Measurements from ENCODE around the gene BABAM1.
"Not testable (repeated sequence)": the region's sequence is repeated elsewhere in the genome, so short reads cannot be mapped to it uniquely, and the experiment has no call there.

Gene BABAM1

GRCh38 chr19:17275441-17276175 lies 8.4 kb downstream of the BABAM1 start:
- no peak for FAIRE-seq

- FAIRE-seq: no peak
Measured at GRCh38 chr19:17279436-17279835, 12.2 kb downstream of the BABAM1 start.

- FAIRE-seq: no peak
Measured at GRCh38 chr19:17281391-17282304, 14.4 kb downstream of the BABAM1 start, which contains the start of gene ANKLE1. Gene ANKLE1 (plus strand): TSS chr19:17281901. CDS start chr19:17281921, 20 bp downstream.

GRCh38 chr19:17282488-17283125 lies 15.4 kb downstream of the BABAM1 start:
- FAIRE-seq: no peak

GRCh38 chr19:17283504-17283996 lies 16.3 kb downstream of the BABAM1 start:
- no peak for FAIRE-seq

DNA sequence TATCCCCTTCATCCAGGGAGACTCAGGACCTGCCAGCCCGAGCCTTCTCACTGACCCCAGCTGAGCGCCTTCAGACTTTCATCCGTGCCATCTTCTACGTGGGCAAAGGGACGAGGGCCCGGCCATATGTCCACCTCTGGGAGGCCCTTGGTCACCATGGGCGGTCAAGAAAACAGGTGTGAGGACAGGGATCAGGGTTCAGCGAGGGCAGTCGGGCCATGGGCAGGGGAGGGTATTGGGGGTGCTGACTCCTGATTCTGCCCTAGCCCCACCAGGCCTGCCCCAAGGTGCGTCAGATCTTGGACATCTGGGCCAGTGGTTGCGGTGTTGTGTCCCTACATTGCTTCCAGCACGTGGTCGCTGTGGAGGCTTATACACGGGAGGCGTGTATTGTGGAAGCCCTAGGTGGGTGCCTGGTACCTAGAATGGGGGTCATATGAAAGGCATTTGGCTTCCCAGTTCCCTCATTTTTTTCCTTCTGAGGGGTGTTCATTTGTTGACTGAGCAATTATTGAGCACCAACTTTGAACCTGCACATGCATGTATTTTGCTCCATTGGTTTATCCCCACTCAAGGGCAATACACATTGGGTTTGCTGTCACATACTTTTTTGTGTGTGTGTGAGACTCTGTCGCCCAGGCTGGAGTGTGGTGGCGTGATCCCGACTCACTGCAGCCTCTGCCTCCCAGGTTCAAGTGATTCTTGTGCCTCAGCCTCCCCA lies 18.3 kb downstream of the BABAM1 start:
- no peak for FAIRE-seq

DNA sequence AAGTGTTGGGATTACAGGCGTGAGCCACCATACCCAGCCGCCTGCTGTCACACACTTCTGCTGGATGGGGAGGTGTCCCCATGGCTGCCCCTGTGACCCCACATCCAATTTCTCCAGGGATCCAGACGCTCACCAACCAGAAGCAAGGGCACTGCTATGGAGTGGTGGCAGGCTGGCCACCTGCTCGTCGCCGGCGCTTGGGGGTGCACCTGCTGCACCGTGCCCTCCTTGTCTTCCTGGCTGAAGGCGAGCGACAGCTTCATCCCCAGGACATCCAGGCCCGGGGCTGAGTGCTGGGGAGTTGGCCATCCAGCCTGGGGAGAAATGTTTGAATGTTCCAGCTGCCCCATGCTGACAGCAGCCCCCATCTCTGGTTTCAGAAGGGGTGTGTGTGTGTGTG lies 19.0 kb downstream of the BABAM1 start:
- FAIRE-seq: no peak

DNA sequence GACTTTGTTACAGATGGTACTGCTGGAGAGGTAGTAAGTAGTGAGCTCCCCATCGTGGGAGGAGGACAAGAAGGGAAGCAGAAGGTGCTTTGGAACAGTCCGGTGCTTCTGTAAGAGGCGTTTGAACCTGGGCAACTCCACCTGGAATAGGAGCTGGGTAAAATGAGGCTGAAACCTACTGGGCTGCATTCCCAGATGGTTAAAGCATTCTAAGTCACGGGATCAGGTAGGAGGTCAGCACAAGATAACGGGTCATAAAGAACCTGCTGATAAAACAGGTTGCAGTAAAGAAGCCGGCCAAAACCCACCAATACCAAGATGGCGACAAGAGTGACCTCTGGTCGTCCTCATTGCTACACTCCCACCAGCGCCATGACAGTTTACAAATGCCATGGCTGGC lies 19.5 kb downstream of the BABAM1 start:
- no peak for FAIRE-seq

- no peak for FAIRE-seq
Measured at GRCh38 chr19:17289489-17289888, 22.2 kb downstream of the BABAM1 start.

- FAIRE-seq: no peak
Measured at GRCh38 chr19:17292301-17293074, 25.2 kb downstream of the BABAM1 start.

DNA sequence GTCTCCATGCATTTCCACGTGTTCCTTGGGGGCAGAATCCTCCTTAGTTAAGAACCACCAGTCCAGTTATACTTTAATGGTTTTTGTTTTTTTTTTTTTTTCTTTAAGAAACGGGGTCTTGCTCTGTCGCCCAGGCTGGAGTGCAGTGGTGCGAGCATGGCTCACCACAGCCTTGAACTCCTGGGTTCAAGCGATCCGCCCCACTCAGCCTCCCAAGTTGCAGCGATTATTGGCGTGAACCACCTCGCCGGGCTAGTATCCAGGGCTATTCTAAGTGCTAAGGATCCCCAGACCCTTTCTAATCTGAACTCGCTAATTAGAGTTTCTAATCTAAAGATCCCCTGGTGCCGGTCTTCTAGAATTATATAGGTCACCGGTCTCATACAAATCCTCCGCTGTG lies 26.4 kb downstream of the BABAM1 start:
- no peak for FAIRE-seq

- FAIRE-seq: no peak
Measured at GRCh38 chr19:17294051-17294891, 27.0 kb downstream of the BABAM1 start.

GRCh38 chr19:17295551-17295950 lies 28.3 kb downstream of the BABAM1 start:
- FAIRE-seq: not testable (repeated sequence)

DNA sequence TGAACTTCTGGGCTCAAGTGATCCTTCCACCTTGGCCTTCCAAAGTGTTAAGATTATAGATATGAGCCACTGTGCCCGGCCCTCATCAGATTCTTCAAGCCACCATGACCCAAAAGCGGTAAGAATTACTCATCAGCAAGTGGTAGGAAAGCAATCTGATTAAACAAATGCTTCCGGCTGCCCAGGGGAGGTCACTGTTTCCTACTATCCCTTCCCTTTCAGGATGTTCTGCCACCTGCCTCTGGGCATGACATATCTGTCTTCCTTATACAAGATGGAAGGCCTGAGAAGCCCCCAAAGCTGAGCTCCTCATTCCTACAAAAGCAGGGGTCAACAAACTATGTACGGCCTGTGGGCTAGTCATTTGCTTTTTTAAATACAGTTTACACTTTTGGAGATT lies 29.0 kb downstream of the BABAM1 start:
- no peak for FAIRE-seq

GRCh38 chr19:17296976-17297375 lies 29.7 kb downstream of the BABAM1 start:
- FAIRE-seq: no peak

DNA sequence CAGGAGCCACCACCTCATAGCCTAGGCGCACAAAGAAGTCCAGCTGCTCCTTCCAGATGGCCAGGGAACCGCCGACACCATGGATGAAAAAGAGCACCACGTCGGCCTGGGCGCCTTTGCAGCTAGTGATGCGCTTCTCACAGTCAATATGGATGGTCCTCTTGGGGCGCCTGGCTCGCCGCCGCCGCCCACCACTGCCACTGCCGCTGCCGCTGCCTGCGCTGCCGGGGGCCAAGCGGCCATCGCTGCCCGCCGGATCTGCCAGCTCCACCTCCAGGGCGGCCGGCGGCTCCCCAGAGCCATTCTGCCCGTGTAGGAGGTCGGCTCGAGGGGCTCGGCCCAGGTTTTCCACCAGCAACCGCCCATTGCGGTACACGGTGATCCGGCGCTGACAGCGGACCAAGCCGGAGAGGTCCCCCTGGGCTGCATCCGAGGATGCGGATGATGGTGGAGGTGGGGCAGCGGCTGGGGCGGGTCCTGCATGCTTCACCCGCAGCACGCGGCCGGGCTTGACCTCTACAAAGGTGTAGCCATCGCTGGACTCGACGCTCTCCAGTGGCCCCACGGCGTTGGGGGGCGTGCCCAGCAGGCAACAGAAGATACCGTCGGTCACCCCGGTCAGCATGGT lies 33.9 kb downstream of the BABAM1 start:
- FAIRE-seq: no peak

DNA sequence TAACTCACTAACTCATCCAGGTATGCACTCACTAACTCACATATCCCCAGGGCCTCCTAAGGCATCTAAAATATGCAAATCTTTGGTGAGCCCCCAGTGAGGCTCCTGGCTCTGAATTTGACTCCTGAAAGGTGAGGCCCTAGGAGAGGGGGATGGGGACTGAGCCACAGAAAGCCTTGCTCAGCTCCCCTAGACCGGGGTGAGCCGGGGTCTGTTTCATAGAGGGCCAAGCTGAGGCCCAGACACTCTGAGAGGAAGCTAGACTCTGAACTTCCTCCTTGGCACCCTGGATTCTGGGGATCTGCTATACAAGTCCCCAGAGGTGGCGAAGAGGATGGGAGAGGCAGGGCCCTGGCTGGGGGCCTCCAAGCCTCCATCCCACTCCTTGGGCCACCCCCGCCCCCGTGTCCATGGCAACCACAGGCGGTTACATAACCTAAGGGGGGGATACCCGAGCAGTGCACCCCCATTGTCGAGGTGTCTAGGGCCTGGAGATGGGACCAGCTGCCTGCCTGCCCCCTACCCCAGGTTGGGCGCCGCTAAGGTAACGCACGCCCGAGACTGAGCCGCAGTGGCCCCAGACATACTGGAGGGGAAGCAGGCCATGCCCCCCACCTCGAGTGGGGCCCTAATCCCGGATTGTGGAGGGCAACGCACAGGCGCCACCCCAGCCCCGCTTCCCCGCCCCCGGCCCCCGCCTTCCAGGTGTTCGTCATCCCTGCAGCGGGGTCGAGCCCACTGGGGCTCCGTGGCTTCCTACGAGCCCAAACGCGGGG lies 35.3 kb downstream of the BABAM1 start:
- no peak for FAIRE-seq

DNA sequence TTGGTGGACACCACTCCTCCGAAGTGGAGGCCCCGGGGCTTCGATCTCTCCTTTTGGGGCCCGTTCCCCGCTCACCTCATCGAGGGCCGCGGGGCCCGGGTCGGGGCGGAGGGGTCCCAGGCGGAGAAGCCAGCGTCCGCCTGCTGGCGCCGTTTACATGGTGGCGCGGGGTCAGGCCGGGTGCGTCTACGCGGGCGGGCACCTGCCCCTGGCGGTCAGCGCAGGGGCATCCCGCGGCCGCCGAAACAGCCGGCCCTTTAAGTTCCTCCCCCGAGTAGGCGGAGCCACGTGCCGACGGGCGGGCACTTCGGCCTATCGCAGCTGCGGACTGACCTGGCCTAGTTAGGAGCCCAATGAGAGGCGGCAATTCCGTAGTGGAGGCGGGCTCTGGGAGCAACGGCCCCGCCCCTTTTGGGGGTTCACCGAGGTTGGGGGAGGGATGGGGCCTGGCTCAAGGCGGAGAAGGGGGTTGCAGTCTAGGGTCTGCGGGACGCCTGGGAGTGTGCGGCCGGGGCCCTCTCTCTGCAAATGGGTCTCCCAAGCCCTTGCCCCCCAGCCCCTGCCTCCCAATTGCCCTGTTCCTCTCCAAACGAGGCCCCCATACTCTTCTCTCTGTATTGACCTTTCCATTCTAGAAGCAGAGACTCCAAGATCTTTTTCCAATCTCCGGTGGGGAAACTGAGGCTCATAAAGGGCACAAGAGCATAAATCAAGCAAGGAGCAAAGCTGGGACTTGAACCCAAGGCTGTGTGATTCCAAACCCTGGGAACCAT lies 36.1 kb downstream of the BABAM1 start, which contains the start of gene ABHD8:
TSS of gene ABHD8 (minus strand) at position 259 of the 773 bp plus-strand sequence. CDS start 1,809 bp downstream, outside the sequence.
- no peak for FAIRE-seq

DNA sequence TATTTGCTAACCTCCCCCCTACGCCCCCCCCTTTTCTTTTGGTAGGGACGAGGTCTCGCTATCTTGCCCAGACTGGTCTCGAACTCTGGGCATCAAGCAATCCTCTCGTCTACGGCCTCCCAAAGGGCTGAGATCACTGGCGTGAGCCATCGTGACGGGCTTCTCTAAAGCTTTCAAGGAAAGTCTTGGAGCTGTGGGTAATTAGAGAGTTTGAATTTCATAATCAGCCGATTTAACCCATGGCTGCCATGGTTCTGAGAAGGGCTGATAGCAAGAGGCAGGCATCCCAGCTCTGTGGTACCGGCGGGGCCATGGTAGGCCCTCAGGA lies 36.7 kb downstream of the BABAM1 start:
- FAIRE-seq: no peak
